GM21528 (cell line): ENCODE data around the gene KPNB1.

Experiments used
- ATAC-seq: cut with Tn5 transposase; IDR thresholded peaks from one replicate; pipeline ENCODE4 v1.9.1; 2021; ENCODE audit warnings: mild to moderate bottlenecking, moderate library complexity; ENCODE audit not compliant: unreplicated experiment, low FRiP score

Gene KPNB1

GRCh38 chr17:47695429-47696376, 46.0 kb downstream of the KPNB1 start:
- ATAC-seq = no peak

- no peak for ATAC-seq
Measured at GRCh38 chr17:47696717-47697642, 47.3 kb downstream of the KPNB1 start.

- ATAC-seq = no peak
Measured at GRCh38 chr17:47697906-47698711, 48.4 kb downstream of the KPNB1 start.

GRCh38 chr17:47698749-47699535, 49.2 kb downstream of the KPNB1 start:
- no peak for ATAC-seq

- ATAC-seq = no peak
Measured at GRCh38 chr17:47699536-47699840, 49.8 kb downstream of the KPNB1 start.

DNA sequence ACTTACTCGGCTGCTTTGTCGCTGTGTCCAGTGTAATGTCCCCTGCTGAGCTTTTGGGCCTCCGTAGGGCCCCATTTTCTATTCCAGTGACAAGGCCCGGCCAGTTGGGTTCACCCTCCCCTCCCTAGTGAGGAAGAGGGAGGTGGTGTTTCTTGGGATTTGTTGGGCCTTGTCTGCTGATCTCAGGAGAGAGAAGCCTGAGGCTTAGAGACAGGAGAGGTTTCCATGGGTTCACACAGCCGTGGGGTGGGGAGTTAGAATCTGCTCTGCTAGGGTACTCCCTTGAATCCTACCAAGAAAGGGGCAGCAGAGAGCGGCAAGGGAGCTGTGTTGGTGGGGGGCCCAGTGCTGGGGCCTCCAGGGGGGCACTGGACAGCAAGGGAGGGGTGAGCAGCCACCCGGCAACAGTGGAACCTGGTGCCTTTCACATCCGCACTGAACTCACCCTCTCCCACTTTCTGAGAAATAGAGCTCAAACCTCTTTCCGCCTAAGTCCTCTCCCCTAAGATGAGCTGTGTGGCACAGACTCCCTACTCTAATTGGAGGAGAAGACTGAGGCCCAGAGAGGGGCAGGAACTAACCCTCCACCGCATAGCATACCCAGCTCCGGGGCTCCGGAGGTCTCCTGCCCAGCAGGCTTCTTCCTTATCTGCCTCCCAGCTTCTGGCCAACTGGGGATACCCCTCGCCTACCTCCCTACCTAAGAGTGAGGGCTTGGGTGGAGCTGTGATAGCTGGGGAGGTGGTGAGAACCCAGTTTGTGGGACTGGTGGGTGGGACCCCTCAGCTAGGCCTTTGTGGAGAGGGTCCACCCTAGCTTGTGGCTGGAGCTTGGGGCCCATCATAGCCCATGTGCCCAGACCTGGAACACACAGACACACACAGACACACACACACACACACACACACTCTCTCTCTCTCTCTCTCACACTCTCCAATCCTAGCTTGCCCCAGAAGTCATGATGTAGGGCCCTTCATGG, 51.0 kb downstream of the KPNB1 start:
- ATAC-seq = no peak

- ATAC-seq = no peak
Measured at GRCh38 chr17:47701608-47702007, 51.9 kb downstream of the KPNB1 start.

- no peak for ATAC-seq
Measured at GRCh38 chr17:47702391-47702995, 52.8 kb downstream of the KPNB1 start.

DNA sequence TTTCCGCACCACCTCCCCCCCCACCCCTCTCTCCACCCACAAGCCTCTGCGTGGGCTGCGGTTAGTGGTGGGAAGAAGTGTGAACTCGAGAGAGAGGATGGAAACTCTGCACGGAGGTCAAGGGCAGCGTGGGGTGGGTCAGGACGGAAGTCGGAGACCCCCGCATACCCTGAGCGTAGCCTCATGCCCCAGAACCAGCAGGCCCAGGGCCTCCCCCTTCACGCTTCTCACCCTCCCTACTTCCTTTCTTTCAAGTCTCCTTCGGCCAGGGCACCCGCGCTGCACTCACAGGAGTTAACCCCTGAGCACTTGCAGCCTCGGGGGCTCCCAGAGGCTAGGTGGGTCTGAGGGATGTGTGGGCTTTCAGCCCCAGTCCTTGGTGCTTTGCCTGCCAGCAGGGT, 53.5 kb downstream of the KPNB1 start:
- ATAC-seq = no peak

DNA sequence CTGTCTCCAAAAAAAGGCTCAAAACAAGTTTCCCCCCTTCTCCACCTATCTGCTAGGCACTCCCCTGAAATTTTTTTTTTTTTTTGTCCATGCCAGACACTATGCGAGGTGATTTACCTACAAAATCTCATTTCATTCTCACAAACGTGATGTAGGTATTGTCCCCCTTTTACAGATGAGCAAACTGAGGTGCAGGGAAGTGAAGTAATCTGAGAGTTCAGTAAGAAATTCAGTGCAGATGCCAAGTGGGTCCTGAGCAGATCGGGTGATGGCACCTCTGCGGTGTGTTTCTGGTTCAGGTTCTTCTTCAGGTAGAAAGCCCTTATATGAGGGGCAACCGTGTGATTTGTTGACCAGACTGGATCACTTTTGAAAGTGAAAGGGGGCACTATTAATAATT, 54.0 kb downstream of the KPNB1 start:
- no peak for ATAC-seq

- ATAC-seq = no peak
Measured at GRCh38 chr17:47704116-47704515, 54.4 kb downstream of the KPNB1 start.

DNA sequence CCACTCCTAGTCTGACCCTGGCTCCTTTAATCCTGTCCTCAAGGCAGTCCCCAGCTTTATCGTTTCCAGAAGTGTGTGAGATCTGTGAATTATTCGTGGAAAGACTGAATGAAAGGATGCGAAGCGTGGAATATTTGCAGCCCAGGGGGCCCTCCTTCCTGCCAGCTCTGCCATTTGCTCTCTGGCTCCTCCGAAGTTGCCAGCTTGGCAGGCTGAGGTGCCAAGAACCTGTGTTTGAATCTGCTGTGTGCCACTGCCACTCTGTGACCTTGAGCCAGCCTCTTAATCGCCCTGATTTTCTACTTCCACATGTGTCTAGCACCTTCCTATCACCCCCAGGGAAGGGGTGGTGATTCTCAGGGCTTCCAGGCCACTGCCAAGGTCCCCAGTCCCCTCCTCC, 55.0 kb downstream of the KPNB1 start:
- no peak for ATAC-seq

DNA sequence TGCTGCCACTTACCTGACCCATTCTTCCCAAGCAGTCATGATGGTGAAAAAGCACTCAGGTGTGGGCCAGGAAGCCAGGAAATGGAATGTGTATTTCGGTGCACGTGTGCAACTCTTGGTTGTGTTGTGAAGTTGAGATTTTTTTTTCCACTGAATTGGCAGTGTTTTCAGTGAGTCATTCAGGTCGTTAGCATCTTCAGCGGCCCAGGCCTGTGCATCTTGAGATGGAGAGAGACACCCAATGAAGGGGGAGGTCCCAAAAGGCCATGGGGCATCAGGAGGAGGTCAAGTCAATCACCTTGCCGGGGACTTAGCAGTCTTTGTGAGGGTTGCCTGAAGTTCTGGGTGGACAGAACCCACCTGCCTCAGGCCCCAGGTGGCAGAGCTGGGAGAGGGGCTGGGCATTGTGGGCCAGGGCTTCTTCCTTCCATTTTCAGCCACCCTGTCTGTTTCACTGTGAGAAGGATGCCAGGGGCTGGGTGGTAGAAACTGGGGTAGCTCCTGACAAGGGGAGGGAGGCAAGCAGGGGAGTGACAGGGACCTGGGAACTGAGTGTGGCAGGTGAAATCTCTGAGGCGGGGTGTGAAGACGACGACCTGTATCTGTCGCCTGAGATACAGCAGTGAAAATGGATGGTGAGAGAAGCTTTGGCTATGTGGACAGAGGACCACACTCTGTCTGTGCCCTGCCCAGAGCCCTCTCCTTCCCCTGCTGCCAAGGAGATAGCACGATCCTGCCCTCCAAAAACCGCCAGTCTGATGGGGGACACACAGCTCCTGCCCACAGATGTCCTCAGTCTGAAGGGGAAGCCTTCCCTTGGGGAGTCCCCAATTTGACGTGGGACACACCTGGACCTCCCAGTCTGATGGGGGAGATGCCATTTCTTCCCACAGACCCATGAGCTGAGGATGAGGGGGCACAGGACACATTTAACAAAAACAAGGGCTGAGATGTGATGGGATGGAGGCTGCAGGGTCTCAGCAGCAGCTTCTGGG, 56.1 kb downstream of the KPNB1 start:
- ATAC-seq = no peak

DNA sequence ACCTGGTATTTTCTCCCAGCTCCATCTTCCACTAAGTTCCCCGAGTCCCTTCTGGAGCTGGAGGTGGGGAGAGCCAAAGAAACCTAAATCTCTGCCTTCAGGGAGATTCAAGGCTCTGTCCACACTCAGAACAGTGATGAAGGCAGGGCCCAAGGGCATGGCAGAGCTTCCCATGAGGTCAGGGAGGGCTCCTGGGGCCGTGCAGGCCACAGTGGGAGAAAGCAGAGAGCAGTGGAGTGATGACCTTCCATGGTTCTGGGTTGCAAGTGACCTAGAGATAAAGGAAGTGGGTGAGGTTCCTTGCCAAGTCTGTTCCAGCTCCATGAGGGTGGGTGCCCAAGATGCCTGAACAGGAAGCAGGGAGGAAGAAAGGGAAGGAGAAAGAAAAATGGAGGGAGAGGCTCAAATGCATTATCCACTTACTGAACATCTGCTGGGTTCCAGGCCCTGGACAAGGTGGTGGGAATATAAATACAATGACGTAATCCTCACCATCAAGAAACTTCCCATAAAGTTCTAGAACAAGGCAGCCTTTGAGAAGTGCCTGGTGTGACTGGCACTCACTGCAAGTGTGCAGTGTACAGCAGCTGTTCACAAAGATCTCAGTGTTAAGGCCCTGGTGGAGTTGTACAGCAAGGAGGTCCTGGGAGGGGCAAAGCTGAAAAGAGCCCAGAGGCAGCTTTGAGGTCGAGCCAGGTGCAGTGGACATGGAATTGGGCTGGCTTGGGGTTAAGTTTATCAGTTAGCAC, 57.5 kb downstream of the KPNB1 start:
- ATAC-seq = no peak

GRCh38 chr17:47707884-47708283, 58.2 kb downstream of the KPNB1 start:
- ATAC-seq = no peak

- no peak for ATAC-seq
Measured at GRCh38 chr17:47708312-47708863, 58.7 kb downstream of the KPNB1 start.
